Endodermal cell (in vitro differentiated cells): ENCODE data around the gene C19orf81. TPM values are rescaled to one million over a fixed set of nuclear protein-coding genes. Genes with fewer than 3 reads are reported as not detected.

Source experiments
- DNase-seq: peaks from one replicate; pipeline ENCODE4 v3.0.0-alpha.2; 2017
- H3K27ac ChIP-seq: 2 replicates; pipeline ENCODE4 v1.5.1; 2013; ENCODE audit warnings: mild to moderate bottlenecking, low read depth, low read length, moderate library complexity
- H3K27me3 ChIP-seq: 2 replicates; pipeline ENCODE4 v1.6.1; 2013; ENCODE audit warnings: mild to moderate bottlenecking, low read length, moderate library complexity; ENCODE audit not compliant: insufficient read depth, control insufficient read depth, poor library complexity, severe bottlenecking
- H3K36me3 ChIP-seq: 2 replicates; pipeline ENCODE4 v1.7.0; 2013; ENCODE audit warnings: mild to moderate bottlenecking, low read length, moderate library complexity; ENCODE audit not compliant: control insufficient read depth, insufficient read depth
- H3K4me1 ChIP-seq: one replicate; pipeline ENCODE4 v1.7.0; 2013; ENCODE audit warnings: low read length; ENCODE audit not compliant: control insufficient read depth, insufficient read depth
- H3K4me3 ChIP-seq: 2 replicates; pipeline ENCODE4 v1.5.1; 2013; ENCODE audit warnings: mild to moderate bottlenecking, low read length, moderate library complexity
- H3K9ac ChIP-seq: 2 replicates; pipeline ENCODE4 v1.6.1; 2013; ENCODE audit warnings: mild to moderate bottlenecking, low read length, moderate library complexity; ENCODE audit not compliant: poor library complexity, severe bottlenecking; ENCODE audit errors: extremely low read depth
- H3K9me3 ChIP-seq: 2 replicates; pipeline ENCODE4 v1.6.1; 2013; ENCODE audit warnings: mild to moderate bottlenecking, low read length, moderate library complexity; ENCODE audit not compliant: control insufficient read depth
- H3K27ac Mint-ChIP-seq: 2 replicates; pipeline ENCODE4 v1.8.0; 2020; ENCODE audit warnings: mixed read lengths
- H3K27me3 Mint-ChIP-seq: 2 replicates; pipeline ENCODE4 v1.8.0; 2021; ENCODE audit warnings: mild to moderate bottlenecking, mixed read lengths; ENCODE audit not compliant: insufficient read depth
- H3K36me3 Mint-ChIP-seq: 2 replicates; pipeline ENCODE4 v1.8.0; 2020; ENCODE audit warnings: low read depth, mixed read lengths
- H3K4me1 Mint-ChIP-seq: 2 replicates; pipeline ENCODE4 v1.8.0; 2020; ENCODE audit warnings: mixed read lengths
- H3K4me3 Mint-ChIP-seq: 2 replicates; pipeline ENCODE4 v1.8.0; 2020; ENCODE audit warnings: mild to moderate bottlenecking, moderate library complexity, mixed read lengths
- H3K9me3 Mint-ChIP-seq: 2 replicates; pipeline ENCODE4 v1.8.0; 2020; ENCODE audit warnings: mild to moderate bottlenecking, mixed read lengths
- CTCF ChIP-seq: fragments of 200-600 bp; sonication (generic); conservative IDR thresholded peaks from 2 replicates; pipeline ENCODE4 v1.5.0; 2021; ENCODE audit warnings: antibody characterized with exemption, mild to moderate bottlenecking
- WGBS, 2 experiments: methylation state at CpG; one replicate each; pipeline versions ENCODE4 v1.1.5 to v1.1.7; 2013; ENCODE audit warnings: missing lambda C conversion rate in 2 of 2, mixed read lengths in 1 of 2; ENCODE audit not compliant: insufficient coverage in 1 of 2, insufficient read length in 1 of 2; 5-methylcytosine and 5-hydroxymethylcytosine counted together
- long read RNA-seq, 4 experiments: library from polyadenylated mRNA in 2 of 4; library from RNA in 1 of 4; library from capped mRNA in 1 of 4; stranded (forward) in 3 of 4; unstranded in 1 of 4; transcript quantifications; one replicate each; pipeline ENCODE4 v2.0.0, GENCODE V29; 2020 to 2021; ENCODE audit warnings: inconsistent platforms in 1 of 4
- polyA plus RNA-seq, 2 experiments: library from polyadenylated mRNA; stranded (reverse); fragments of 50-300 nt; gene quantifications; one replicate each; pipeline ENCODE4 v1.2.3, GENCODE V29; 2013
- total RNA-seq, 2 donors: library from RNA; stranded (reverse); fragmentation: NEBNext Ultra II Directional in 1 of 2; extraction: Animal tissue kit (Norgen Biotek cat#: 25700) in 1 of 2; gene quantifications; 2 replicates in 1 of 2; 3 replicates in 1 of 2; pipeline ENCODE4 v1.2.1, GENCODE V29; 2021

The C19orf81 gene
- 10 to 100 TPM; 11.3 to 26.8 TPM for total RNA-seq
- polyA plus RNA-seq (2013, experiment 1 of 2), result 5.3 TPM
- 1.7 TPM for polyA plus RNA-seq (2013, experiment 2 of 2)
- long read RNA-seq, experiment 1, partial matches to known transcripts, result 7 of 10 reads
- long read RNA-seq, experiment 1, other reads (novel, unspliced or antisense), result 2 of 10 reads
- long read RNA-seq, experiment 2, partial matches to known transcripts, result 0 of 25 reads
- long read RNA-seq, experiment 2, other reads (novel, unspliced or antisense), result 24 of 25 reads
- long read RNA-seq, experiment 3, result 0 reads
- long read RNA-seq, experiment 4, result 0 reads

DNA sequence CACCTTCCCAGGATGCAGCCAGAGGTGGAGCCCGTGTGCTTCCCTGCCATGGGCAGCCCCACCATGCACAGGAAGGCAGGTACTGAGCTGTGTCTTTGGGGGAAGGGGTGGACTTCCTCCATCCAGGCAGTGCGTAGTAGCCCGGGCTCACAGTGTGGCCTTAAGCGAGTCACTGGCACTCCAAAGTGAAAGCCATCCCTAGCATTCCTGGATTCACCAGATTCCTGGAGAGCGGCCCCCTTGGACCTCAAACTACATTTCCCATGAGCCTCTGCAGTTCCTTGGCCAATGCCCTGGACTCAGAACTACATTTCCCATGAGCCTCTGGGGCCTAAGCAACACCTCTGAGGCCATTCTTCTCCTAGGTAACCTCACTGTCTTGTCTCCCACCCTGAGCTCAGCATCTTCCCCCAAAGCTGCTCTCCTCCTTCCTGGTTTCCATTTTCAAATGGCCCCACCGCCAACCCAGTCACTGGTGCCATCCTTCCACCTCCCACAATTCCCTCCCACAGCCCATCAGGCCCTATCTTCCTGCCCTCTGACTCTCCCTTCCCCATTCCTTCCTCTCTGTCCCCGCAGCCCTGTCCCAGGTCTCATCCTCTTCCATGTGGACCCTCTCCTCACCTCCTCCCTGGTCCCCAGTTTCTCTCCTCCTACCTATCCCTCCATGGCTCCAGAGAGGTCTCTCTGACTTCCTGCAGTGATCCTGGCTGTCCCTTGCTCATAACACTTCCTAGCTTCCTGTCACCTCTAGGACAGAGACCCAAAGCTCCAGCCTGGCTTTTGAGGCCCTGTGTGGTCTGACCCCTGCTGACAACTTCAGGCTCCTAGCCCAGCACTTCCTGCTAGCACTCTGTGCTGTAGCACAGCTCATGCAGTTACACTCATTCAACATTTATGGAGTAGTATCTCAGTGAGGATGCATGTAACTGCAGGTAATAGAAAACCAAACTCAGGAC lies at the start of gene C19orf81:
Gene C19orf81, plus strand, starts transcription at position 13 of the 959 bp plus-strand sequence. Its CDS starts 0 bp downstream, at position 13.
- no peaks in the 10 kb centered on the region for H3K36me3 Mint-ChIP-seq
- no peaks in the 10 kb centered on the region for H3K4me1 ChIP-seq
- H3K27me3 Mint-ChIP-seq, result peaks cover 28% of the 10 kb centered on the region
- H3K4me3 Mint-ChIP-seq, result no peak within 1 kb of the TSS
- peaks cover 3% of the 10 kb centered on the region for H3K9me3 Mint-ChIP-seq
- H3K27ac Mint-ChIP-seq, result peak within 1 kb of the TSS; percentile 68
- H3K9me3 ChIP-seq, result peaks cover 12% of the 10 kb centered on the region
- DNase-seq, result peak; percentile 93
- WGBS, 2 experiments, result 57 to 63% methylated on average over 6 to 7 of the region's 7 CpGs
- peaks cover 3% of the 10 kb centered on the region for H3K4me1 Mint-ChIP-seq
- no peak within 1 kb of the TSS for H3K4me3 ChIP-seq
- H3K27ac ChIP-seq, result no peak within 1 kb of the TSS
- no peaks in the 10 kb centered on the region for H3K36me3 ChIP-seq
- peaks cover 8% of the 10 kb centered on the region for H3K27me3 ChIP-seq
- TF ChIP-seq CTCF, result no peak
- no peak within 1 kb of the TSS for H3K9ac ChIP-seq

GRCh38 chr19:50601407-50602088 lies 47.7 kb upstream of the C19orf81 start:
- Mint-ChIP-seq H3K9me3 (peaks cover 15% of the 10 kb centered on the region), H3K27me3 (peaks cover 51% of the 10 kb centered on the region), H3K27ac (no peak overlapping the region), H3K4me3 (no peak overlapping the region), H3K36me3 (peaks cover 1% of the 10 kb centered on the region), H3K4me1 (no peaks in the 10 kb centered on the region)
- no peak for TF ChIP-seq CTCF
- WGBS, 2 experiments, result 82 to 85% methylated on average over 11 of the region's 11 CpGs
- H3K9ac ChIP-seq, result no peak overlapping the region
- H3K27me3 ChIP-seq, result peaks cover 2% of the 10 kb centered on the region
- no peak overlapping the region for H3K27ac ChIP-seq
- H3K4me1 ChIP-seq, result no peaks in the 10 kb centered on the region
- no peak overlapping the region for H3K4me3 ChIP-seq
- H3K9me3 ChIP-seq, result peaks cover 10% of the 10 kb centered on the region
- H3K36me3 ChIP-seq, result no peaks in the 10 kb centered on the region
- no peak for DNase-seq

DNA sequence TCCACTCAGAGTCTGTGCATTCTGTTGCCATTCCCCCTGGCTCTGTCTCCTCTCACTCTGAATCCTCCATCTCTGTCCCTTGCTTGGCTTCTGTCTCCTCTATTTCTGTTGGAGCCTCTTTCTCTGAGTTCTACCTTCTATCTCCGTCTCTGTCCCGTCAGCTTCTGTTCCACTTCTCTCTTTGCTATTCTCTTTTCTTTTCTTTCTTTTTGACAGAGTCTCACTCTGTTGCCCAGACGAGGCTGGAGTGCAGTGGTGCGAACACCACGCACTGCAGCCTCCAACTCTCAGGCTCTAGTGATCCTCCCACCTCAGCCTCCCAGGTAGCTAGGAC lies 47.2 kb upstream of the C19orf81 start:
- no peak for DNase-seq
- H3K9me3 Mint-ChIP-seq, result peaks cover 19% of the 10 kb centered on the region
- Histone ChIP-seq H3K27me3 (peaks cover 6% of the 10 kb centered on the region), H3K4me3 (no peak overlapping the region), H3K9ac (no peak overlapping the region), H3K9me3 (peaks cover 10% of the 10 kb centered on the region), H3K4me1 (no peaks in the 10 kb centered on the region), H3K36me3 (no peaks in the 10 kb centered on the region), H3K27ac (no peak overlapping the region)
- H3K27me3 Mint-ChIP-seq, result peaks cover 56% of the 10 kb centered on the region
- H3K27ac Mint-ChIP-seq, result no peak overlapping the region
- H3K4me3 Mint-ChIP-seq, result no peak overlapping the region
- no peak for TF ChIP-seq CTCF
- H3K4me1 Mint-ChIP-seq, result no peaks in the 10 kb centered on the region
- WGBS, 2 experiments, result 81 to 83% methylated on average over 3 to 5 of the region's 5 CpGs
- peaks cover 1% of the 10 kb centered on the region for H3K36me3 Mint-ChIP-seq
